WI38 (cell line): ENCODE data around the gene UBE2Q2.

Experiments
- H3K4me3 ChIP-seq: 2 replicates; pipeline ENCODE4 v1.5.1; 2011; ENCODE audit warnings: low read depth, mild to moderate bottlenecking, control low read depth, low read length
- TF ChIP-seq, protein P1 (sequence below): IDR thresholded peaks from 2 replicates; pipeline ENCODE4 v1.5.1; 2012; ENCODE audit warnings: low read depth, mild to moderate bottlenecking, control low read depth, low read length

The UBE2Q2 gene

GRCh38 chr15:75809986-75810750, 33.1 kb upstream of the UBE2Q2 start:
- TF ChIP-seq, protein P1, sequence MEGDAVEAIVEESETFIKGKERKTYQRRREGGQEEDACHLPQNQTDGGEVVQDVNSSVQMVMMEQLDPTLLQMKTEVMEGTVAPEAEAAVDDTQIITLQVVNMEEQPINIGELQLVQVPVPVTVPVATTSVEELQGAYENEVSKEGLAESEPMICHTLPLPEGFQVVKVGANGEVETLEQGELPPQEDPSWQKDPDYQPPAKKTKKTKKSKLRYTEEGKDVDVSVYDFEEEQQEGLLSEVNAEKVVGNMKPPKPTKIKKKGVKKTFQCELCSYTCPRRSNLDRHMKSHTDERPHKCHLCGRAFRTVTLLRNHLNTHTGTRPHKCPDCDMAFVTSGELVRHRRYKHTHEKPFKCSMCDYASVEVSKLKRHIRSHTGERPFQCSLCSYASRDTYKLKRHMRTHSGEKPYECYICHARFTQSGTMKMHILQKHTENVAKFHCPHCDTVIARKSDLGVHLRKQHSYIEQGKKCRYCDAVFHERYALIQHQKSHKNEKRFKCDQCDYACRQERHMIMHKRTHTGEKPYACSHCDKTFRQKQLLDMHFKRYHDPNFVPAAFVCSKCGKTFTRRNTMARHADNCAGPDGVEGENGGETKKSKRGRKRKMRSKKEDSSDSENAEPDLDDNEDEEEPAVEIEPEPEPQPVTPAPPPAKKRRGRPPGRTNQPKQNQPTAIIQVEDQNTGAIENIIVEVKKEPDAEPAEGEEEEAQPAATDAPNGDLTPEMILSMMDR = no peak
- no peak overlapping the region for H3K4me3 ChIP-seq

DNA sequence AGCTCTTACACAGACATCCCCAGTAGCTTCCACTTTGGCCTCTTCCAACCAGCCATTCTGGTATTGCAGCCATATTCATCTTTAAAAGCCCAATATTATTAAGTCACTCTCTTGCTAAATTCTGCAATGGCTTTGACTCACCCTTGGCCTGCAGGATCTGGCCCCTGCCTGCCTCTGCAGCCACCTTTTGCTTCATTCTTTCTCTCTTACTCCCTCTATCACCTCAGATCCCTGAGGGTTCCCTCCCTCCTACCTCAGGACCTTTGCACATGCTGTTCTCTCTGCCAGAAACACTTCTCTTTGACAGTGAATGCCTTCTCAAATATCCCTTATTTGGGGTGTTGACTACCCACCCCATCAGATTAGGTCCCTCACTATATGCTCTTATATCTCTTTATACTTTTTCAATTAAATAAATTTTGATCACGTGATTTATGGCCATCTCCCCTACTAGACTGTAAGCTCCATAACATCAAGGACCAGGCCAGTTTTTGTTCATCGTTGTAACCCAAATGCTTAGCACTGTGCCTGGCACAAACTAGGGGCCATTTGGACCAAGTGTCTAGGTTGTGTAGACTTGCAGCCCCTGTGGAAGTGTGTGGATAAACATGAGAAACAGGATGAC, 32.3 kb upstream of the UBE2Q2 start:
- H3K4me3 ChIP-seq = no peak overlapping the region
- TF ChIP-seq, protein P1 = no peak

DNA sequence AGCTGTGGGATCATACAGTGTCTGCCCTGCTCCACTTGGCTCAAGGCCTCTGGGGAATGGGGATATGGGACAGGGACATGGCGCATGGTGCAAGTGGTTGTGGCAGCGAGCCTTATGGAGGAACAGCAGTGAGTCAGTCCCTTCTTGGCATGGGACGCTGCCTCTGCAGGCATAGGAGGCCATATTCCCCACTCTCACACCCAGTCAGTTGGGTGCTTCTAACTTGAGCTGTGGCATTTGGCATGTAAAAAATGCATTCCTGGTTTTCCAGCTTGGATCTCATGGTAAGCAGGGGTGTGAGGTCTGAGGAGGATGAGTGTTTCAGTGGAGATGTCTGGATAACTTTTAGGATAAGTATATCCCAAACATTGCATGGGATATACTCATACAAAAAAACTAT, 31.6 kb upstream of the UBE2Q2 start:
- TF ChIP-seq, protein P1 = no peak
- no peak overlapping the region for H3K4me3 ChIP-seq

GRCh38 chr15:75814794-75815193, 28.5 kb upstream of the UBE2Q2 start:
- TF ChIP-seq, protein P1 = no peak
- H3K4me3 ChIP-seq = no peak overlapping the region

GRCh38 chr15:75815811-75816719, 27.2 kb upstream of the UBE2Q2 start:
- TF ChIP-seq, protein P1 = no peak
- H3K4me3 ChIP-seq = no peak overlapping the region

DNA sequence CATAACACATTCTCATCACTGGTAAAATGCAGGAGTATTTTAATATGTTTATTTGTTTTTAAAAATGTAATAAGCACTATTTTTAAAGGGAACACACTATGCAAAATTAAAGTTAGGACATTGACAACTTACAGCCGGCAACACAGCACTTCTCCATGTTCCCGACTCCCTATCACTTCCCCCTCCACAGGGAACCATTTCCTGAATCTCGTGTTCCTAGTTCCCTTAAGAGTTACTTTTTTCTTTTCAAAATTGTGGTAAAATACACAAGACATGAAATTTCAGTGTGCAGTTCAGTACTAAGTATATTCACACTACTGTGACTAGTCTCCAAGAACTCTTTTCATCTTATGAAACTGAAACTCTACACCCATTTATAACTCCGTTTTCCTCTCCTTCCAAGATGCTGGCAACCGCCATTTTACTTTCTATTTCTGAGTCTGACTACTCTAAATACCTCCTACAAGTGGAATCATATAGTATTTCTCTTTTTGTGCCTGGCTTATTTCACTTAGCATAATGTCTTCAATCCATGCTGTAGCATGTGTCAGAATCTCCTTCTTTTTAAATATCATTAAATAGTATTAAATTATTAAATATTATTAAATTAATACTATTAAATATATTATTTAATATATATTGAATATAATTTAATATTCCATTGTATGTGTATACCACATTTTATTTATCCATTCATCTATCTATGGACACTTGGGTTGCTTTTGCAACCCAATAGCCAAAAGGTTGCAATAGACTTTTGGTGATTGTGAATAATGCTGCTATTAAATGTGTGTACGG, 25.9 kb upstream of the UBE2Q2 start:
- 0 out of 2 replicates have a peak overlapping the region, but pooled peaks have one; percentile 17 for H3K4me3 ChIP-seq

More for the DNA sequence above, 25.9 kb upstream of the UBE2Q2 start:
- TF ChIP-seq, protein P1 = no peak
